Heart left ventricle (tissue), 16 donors: ENCODE results near the gene SULT1C3. TPM values are rescaled to one million over a fixed set of nuclear protein-coding genes. Genes with fewer than 3 reads are reported as not detected.

Source experiments
- ATAC-seq, 4 donors: fragments of 200-7000 bp; cut with Tn5 transposase; one replicate each; pipeline ENCODE4 v1.9.1; 2020 to 2022; ENCODE audit warnings: moderate library complexity in 4 of 4, mild to moderate bottlenecking in 3 of 4, moderate number of reproducible peaks in 1 of 4
- DNase-seq, 5 donors: peaks; one replicate each; pipeline ENCODE4 v3.0.0-alpha.2; 2020
- H3K27ac ChIP-seq, 12 donors: fragments of 200-600 bp; sonication (generic) in 4 of 12; one replicate each; pipeline versions ENCODE4 v1.5.0 to v1.8.0; 2016 to 2022; ENCODE audit warnings: mild to moderate bottlenecking in 2 of 12
- H3K27me3 ChIP-seq, 9 donors: fragments of 200-600 bp; sonication (generic) in 2 of 9; one replicate each; pipeline versions ENCODE4 v1.5.1 to v1.8.0; 2016 to 2022; ENCODE audit warnings: mild to moderate bottlenecking in 3 of 9
- H3K36me3 ChIP-seq, 9 donors: fragments of 200-600 bp; sonication (generic) in 2 of 9; one replicate each; pipeline versions ENCODE4 v1.5.0 to v1.8.0; 2018 to 2022; ENCODE audit warnings: mild to moderate bottlenecking in 2 of 9
- H3K4me1 ChIP-seq, 12 donors: fragments of 200-600 bp; sonication (generic) in 4 of 12; one replicate each; pipeline versions ENCODE4 v1.5.0 to v1.8.0; 2016 to 2022; ENCODE audit warnings: mild to moderate bottlenecking in 3 of 12
- H3K4me3 ChIP-seq, 12 donors: fragments of 200-600 bp; sonication (generic) in 4 of 12; one replicate each; pipeline versions ENCODE4 v1.5.0 to v1.8.0; 2017 to 2022; ENCODE audit warnings: mild to moderate bottlenecking in 9 of 12, moderate library complexity in 4 of 12
- H3K9me3 ChIP-seq, 12 donors: fragments of 200-600 bp; sonication (generic) in 4 of 12; one replicate each; pipeline versions ENCODE4 v1.5.0 to v1.8.0; 2016 to 2022; ENCODE audit warnings: mild to moderate bottlenecking in 1 of 12
- CTCF ChIP-seq, 12 donors: fragments of 200-600 bp; sonication (generic) in 4 of 12; IDR thresholded peaks; one replicate each; pipeline versions ENCODE4 v1.5.0 to v1.8.0; 2018 to 2022; ENCODE audit warnings: antibody characterized with exemption in 12 of 12, mild to moderate bottlenecking in 5 of 12
- POLR2A ChIP-seq, 2 donors: fragments of 450-650 bp; IDR thresholded peaks; one replicate each; pipeline ENCODE4 v1.6.1; 2017; ENCODE audit warnings: antibody characterized with exemption in 2 of 2, mild to moderate bottlenecking in 2 of 2, moderate library complexity in 2 of 2
- WGBS, 4 donors: extraction: QIAGEN DNeasy Blood & Tissue Kit in 2 of 4; methylation state at CpG; one replicate each; pipeline versions ENCODE4 v1.1.5 to v1.1.7; 2013 to 2018; 5-methylcytosine and 5-hydroxymethylcytosine counted together
- intact Hi-C, 10 donors: fragments of 100-400 bp; cut with DNase I; formaldehyde crosslinking; loops; one replicate each; pipeline versions ENCODE4 v1.11.1 to v1.14.2; 2022
- polyA plus RNA-seq, 2 donors: library from polyadenylated mRNA; stranded (reverse); fragments of 200-250 nt; gene quantifications; one replicate each; pipeline ENCODE4 v1.2.3, GENCODE V29; 2013
- total RNA-seq, 9 donors: library from RNA; depleted of rRNA in 2 of 9; stranded (reverse); fragments of >200 nt in 2 of 9; fragmentation: NEBNext Ultra II Directional in 3 of 9; extraction: Animal tissue kit (Norgen Biotek cat#: 25700) in 3 of 9; gene quantifications; one replicate each; pipeline versions ENCODE4 v1.1.0 to v1.2.4, GENCODE V29; 2016 to 2023
- donor health status: ischemic (EF 13 %, LVEDD 7.1; RV severe dilation, severe dysfunction).
- donor health status: healthy with polysubstance abuse.
- donor health status: DM: no; HTN: yes; CAD: no.
- donor health status: DM: no; HTN: no; CAD: no.
- donor health status: ischemic (EF 25% LVEDD 6.9; RV normal size, moderate dysfunction).
- donor health status: ischemic (EF 25% LVEDD 5.7; RV mildly dilated, moderate dysfunction).
- donor health status: healthy.
- donor health status: DM: yes; HTN: yes; CAD: no.
- donor health status: ischemic (EF 35%, LVEDD 5.7; RV mildly dilated, moderate dysfunction).
- donor health status: nonischemic (EF 11% LVEDD 7.7; RV severe dilation, severe dysfunction).
- donor health status: DM: yes; HTN: yes; CAD: no.
- donor health status: PGD.
- donor health status: ischemic (EF 29% LVEDD 5.4; RV normal size, mild dysfunction).
- donor health status: nonischemic (EF 23%, LVEDD 6.1; RV moderate dilation, normal function).

Gene SULT1C3
- total and polyA plus RNA-seq, 11 donors, result not detected

DNA sequence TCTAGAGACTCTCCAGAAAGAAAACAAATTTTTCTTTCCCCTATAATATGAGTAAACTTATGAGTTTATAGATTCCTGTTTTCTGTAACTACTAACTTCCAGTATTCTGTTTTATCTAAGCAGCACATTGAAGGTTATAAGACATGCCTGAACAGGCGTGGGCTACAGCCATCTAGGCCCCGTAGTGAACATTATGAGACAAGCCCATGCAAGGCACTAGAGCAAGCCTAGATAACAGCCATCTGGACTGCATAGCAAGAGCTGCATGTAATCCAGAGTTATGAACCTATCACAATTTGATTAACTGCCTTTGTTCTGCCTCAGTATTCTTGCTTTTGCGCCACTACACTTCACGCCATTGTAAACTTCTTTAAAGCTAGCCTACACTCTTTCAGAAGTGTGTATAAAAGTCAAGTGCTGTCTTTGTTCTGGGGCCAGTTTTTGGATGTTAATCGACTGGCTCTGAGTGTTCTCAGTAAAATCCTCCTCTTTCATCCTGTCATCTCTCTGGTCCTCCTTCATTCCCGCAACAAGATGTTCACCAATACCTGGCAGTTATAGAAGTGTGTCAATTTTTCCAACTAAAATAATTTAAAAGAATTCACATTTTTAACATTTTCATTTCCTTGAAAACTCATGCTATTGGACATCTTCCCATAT lies 3.0 kb upstream of the SULT1C3 start:
- Histone ChIP-seq H3K36me3 (no peaks in the 10 kb centered on the region), H3K9me3 (peaks cover 0 to 29% (median 2%) of the 10 kb centered on the region in 12 donors), H3K4me3 (no peak overlapping the region), H3K4me1 (no peaks in the 10 kb centered on the region), H3K27ac (no peak overlapping the region), H3K27me3 (no peaks in the 10 kb centered on the region)
- WGBS, 4 donors, result 84 to 88% (median 86%) methylated on average over 6 of the region's 6 CpGs
- ATAC-seq, result no peak
- no peak for DNase-seq
- intact Hi-C loops, result no loop called here
- TF ChIP-seq POLR2A (IDR thresholded peaks at IDR 0.05), result no peak
- TF ChIP-seq CTCF (IDR thresholded peaks at IDR 0.05), result no peak

- peaks cover 0 to 33% (median 6%) of the 10 kb centered on the region in 12 donors for H3K9me3 ChIP-seq
- WGBS, 4 donors, result 87 to 94% (median 92%) methylated on average over 5 of the region's 5 CpGs
These were observed 1.2 kb downstream of the SULT1C3 start for GRCh38 chr2:108240966-108241365.

GRCh38 chr2:108243566-108243965 lies 3.8 kb downstream of the SULT1C3 start:
- 86 to 90% (median 87%) methylated on average over 1 of the region's 1 CpG for WGBS, 4 donors
- Histone ChIP-seq H3K9me3 (peaks cover 0 to 14% (median 2%) of the 10 kb centered on the region in 12 donors), H3K4me3 (no peak overlapping the region), H3K27ac (no peak overlapping the region), H3K36me3 (no peaks in the 10 kb centered on the region), H3K27me3 (no peaks in the 10 kb centered on the region), H3K4me1 (no peaks in the 10 kb centered on the region)
- intact Hi-C loops, result no loop called here
- ATAC-seq (no peak), DNase-seq (no peak)
- no peak for TF ChIP-seq CTCF (IDR thresholded peaks at IDR 0.05)
- no peak for TF ChIP-seq POLR2A (IDR thresholded peaks at IDR 0.05)

More at GRCh38 chr2:108240966-108241365, 1.2 kb downstream of the SULT1C3 start:
- intact Hi-C loops, result no loop called here
- TF ChIP-seq POLR2A (IDR thresholded peaks at IDR 0.05) (no peak), CTCF (IDR thresholded peaks at IDR 0.05) (no peak)
- no peaks in the 10 kb centered on the region for H3K27me3 ChIP-seq
- no peak overlapping the region for H3K4me3 ChIP-seq
- ATAC-seq (no peak), DNase-seq (no peak)
- H3K4me1 ChIP-seq, result no peaks in the 10 kb centered on the region
- H3K36me3 ChIP-seq, result no peaks in the 10 kb centered on the region
- no peak overlapping the region for H3K27ac ChIP-seq

DNA sequence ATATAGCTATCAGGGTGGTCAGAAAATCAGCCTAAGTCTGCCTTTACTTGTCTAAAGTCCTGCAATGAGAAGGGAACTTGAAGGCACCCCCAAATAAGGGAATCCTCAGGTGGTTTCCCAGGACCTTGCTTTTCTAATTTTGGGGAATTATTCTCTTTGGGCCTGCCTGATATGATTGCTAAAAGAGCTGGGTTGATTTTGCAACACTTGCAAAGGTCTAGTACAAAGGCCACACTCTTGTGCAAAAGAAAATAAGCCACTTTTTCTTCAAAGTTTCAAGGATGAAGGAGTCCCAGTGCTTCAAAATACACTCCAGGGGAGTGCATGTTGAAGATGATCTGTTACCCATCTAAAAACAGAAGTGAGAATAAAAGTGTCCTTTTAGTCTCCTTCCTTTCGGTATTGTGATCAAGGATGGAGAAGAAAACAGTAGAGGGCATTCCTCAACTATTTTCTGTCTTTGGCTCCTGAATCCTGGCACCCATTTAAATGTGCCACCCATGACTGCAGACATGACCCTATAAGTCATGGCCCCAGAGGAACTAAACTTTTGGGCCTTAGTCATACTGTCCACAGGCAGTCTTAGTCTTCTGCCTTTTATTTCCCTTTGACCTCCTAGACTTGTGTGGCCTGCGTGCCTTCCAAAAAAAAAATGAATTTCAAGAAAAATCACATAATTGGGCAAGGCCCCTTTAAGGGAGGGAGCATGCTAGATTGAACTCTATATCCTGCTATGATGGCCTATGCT lies 5.1 kb downstream of the SULT1C3 start:
- 79 to 86% (median 79%) methylated on average over 2 of the region's 2 CpGs for WGBS, 4 donors
- no peaks in the 10 kb centered on the region for H3K27me3 ChIP-seq
- TF ChIP-seq POLR2A (IDR thresholded peaks at IDR 0.05), result no peak
- DNase-seq (no peak), ATAC-seq (no peak)
- H3K4me1 ChIP-seq, result no peaks in the 10 kb centered on the region
- H3K4me3 ChIP-seq, result no peak overlapping the region
- H3K9me3 ChIP-seq, result peaks cover 0 to 14% (median 2%) of the 10 kb centered on the region in 12 donors
- H3K36me3 ChIP-seq, result no peaks in the 10 kb centered on the region
- no peak overlapping the region for H3K27ac ChIP-seq
- intact Hi-C loops, result no loop called here
